Fibroblast of skin of abdomen (primary cell): ENCODE data around the gene PAQR9.

ENCODE experiments used
- DNase-seq: peaks from one replicate; pipeline ENCODE4 v3.0.0-alpha.2; 2013

The PAQR9 gene

DNA sequence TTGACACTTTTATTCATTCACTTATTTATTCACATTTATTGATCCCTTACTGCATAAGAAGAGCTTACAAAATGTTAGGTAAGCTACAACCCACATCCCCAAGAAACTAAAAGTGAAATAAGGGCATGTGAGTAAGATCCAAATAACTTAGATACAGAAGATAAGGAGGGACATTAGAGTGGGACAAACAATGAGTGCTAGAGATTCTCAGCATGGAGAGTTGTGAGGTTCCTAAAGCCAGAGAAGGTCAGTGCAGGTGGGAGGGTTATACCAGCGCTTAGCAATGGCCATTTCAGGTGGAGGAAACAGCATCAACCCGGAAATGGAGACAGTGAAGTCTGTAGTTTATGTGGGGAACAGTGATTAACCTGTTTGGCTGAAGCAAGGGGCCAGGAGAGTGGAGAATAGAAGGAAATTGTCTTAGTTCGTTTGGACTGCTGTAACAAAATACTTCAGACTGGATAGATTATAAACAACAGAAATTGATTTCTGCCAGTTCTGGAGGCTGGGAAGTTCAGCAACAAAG lies 49.1 kb downstream of the PAQR9 start:
- DNase-seq = no peak

DNA sequence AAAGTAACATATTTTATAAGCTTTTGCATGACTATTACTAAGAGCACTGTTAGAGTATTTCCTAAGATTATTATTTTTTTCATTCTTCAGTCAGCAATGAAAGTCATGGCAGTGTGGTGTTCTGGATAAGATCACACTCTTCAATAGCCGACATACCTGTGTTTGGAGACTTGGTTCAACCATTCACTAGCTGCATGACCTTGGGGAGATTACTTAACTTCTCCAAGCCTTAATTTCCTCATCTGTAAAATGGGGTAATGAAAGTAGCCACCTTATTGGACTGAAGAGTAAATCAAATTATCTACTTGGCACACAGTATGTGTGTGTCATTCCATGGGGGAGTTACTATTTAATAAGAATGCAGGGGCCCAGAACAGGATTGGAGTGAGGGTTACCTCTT lies 50.0 kb downstream of the PAQR9 start:
- no peak for DNase-seq

DNA sequence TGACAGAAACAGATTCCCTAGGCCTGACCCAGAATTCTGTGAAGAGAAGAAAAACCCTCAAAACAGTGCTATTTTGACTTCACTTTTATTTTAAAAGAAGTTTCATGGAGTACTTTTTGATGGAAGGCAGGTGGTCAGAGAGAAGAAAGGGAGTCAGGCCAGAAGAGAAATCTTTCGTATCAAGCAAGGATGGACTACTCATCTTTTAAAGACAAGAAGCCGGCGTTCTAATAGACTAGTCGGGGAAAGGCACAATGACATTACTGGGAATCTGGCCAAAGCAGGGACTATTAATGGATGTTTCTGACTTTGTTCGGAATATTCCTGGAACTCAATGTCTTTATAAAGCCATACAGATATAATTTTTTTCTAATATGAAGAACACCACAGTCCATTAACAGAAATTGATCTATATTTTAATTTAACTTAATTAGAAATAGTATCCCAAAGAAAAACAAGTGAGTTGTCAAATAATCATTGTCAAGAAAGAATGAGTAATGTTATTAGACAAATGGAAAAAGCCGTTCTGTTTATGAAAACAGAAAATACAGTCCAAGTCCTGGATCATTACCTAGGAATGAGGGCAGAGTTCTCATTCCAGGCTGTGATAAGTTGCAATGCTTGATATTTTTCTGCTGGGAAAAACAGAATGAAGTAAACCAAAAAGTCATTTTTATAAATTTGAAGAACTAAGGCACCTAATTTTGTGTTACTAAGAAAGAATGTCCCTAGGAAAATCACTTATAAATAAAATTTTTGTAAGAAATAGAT lies 50.9 kb downstream of the PAQR9 start:
- DNase-seq = no peak
